NCI-H446 treated with DMSO at 0.1 percent for 48 hours (cell line): ENCODE data around the gene ELFN1.

ENCODE experiments used
- DNase-seq: peaks from one replicate; lab custom pipeline; 2025; lab: John Stamatoyannopoulos, UW

The ELFN1 gene

GRCh38 chr7:1642291-1642731, 27.8 kb upstream of the ELFN1 start:
- no peak for DNase-seq

GRCh38 chr7:1643270-1644092, 26.6 kb upstream of the ELFN1 start:
- no peak for DNase-seq

- no peak for DNase-seq
Measured at GRCh38 chr7:1644341-1645070, 25.6 kb upstream of the ELFN1 start.

DNA sequence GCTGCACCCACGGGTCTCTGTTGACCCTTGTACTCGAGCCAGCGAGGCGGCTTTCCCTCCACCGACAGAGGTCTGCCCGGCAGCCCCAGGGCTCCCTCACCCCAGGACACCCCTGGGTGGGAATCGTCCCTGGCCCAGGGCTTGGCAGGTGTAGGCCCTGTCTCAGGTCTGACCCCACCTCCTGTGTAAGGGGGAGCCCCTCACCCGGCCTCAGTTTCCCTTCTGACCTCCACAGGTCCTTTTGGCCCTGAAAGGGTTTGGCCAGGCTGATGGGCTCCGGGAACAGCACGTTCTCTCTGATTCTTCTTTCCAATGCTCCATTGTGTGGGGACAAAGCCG, 25.0 kb upstream of the ELFN1 start:
- no peak for DNase-seq

GRCh38 chr7:1645476-1645875, 24.6 kb upstream of the ELFN1 start:
- no peak for DNase-seq

GRCh38 chr7:1646391-1646790, 23.7 kb upstream of the ELFN1 start:
- no peak for DNase-seq

GRCh38 chr7:1646957-1647891, 22.9 kb upstream of the ELFN1 start:
- peak; percentile 28 for DNase-seq

DNA sequence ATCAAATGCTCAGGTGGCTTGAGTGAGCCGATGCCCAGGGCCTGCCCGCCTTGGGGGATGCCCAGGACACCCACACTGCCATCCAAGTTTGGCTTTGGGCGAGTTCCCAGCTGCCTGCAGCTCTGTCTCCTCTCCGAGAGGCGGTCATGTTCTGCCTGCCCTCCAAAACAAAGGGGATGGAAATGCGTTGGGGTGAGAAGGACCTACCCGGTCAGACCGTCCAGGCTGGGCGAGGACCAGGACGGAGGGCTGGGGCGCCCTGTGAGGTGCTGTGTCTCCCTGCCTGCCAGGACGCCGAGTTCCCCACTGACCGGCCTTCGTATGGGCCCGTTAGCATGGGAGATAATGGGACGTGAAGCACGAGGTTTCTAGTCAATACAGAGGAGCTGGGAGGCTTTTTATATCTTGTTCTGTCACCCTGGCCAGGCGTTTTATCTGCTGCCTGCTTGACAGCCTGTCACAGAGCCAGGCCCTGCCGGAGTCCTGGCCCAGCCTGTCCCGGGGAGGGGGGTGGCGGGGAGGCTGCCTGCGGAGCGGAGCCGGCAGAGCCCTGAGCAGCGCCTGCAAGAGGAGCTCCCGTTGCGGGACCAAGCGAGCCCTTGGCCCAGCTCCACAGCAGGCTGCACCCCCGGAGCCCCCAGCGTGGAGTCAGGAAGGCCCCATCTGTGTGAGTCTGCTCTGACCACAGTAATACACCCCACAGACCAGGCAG, 22.0 kb upstream of the ELFN1 start:
- no peak for DNase-seq

DNA sequence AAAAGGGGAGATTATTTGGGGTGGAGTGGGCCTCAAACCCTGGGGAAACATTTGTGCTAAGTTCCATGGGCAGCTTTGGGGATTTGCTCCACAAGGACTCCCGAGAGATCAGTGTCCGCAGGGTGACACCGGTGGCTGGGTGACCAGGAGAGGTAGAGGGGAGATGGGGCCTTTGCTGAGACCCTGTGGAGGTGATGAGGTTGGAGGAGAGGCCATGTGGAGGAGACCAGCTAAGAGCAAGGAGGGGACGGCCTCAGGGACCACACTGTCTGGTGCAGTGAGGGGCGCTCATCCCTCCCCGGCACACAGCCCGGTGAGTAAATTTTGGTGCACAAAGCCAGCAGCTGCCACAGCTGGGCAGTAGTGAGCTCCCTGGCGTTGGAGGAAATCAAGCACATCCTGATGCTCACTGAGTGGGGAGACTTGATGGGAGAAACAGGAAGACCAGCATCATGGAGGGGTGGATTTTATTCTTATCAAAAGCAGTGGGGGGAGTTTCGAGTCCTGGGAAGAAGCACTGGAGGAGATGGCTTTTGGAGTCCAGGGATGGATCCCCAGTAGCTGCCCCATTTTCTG, 20.2 kb upstream of the ELFN1 start:
- DNase-seq: no peak

GRCh38 chr7:1650363-1651030, 19.6 kb upstream of the ELFN1 start:
- DNase-seq: no peak

DNA sequence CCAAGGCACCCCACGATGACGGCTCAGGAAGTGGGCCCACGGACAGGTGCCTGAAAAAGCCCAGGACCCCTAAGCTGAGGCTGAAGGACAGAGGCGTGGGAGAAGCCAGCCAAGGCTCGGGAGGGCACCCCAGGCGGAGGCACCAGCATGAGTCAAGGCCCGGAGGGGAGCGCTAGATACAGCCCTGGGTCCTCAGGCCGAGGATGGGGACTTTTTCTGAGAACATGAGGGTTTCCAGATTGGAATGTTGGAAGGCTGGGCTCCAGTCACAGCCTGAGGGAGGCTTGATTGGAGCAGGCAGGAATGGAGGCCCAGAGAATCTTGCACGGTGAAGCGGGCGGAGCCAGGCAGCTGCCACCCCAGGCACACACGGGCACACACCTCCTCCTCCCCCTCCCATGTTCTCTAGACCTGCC, 19.0 kb upstream of the ELFN1 start:
- DNase-seq: no peak

GRCh38 chr7:1651891-1652290, 18.2 kb upstream of the ELFN1 start:
- no peak for DNase-seq

DNA sequence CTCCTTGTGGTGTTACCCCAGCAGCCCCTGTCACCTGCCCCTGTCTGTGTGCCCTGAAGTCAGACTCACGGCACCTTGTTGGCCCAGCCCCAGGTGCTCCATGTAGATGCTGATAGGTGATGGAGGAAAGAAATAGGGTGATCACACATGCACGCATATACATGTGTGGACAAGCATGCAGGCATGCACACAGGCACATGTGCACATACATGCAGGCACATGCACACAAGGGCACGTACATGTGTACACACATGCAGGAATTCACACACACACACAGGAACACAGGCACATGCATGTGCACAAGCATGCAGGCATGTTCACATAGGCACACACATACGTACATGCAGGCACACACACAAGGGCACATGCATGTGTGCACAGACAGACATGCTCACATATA, 16.6 kb upstream of the ELFN1 start:
- DNase-seq: no peak

DNA sequence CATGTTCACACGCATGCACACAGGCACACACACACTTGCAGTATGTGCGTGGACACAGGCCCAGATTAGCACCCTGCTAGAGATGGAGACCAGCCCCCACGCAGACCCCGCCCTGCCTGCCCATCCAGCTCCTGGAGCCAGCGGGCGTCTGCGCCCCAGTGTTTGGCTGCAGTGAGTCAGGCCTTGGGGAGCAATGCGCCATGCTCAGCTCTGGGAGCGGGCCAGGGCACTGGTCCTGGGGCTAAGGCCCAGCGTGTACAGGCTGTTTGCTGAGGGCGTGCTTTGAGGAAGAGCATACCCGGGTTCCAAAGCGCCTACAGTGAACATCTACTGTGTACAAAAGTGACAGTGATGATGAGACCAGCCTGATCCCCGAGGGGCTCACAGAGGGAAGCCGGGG, 16.0 kb upstream of the ELFN1 start:
- no peak for DNase-seq

GRCh38 chr7:1654738-1655475, 15.2 kb upstream of the ELFN1 start:
- DNase-seq: no peak

- no peak for DNase-seq
Measured at GRCh38 chr7:1659696-1660095, 10.4 kb upstream of the ELFN1 start.

GRCh38 chr7:1661461-1661860, 8.6 kb upstream of the ELFN1 start:
- DNase-seq: no peak

DNA sequence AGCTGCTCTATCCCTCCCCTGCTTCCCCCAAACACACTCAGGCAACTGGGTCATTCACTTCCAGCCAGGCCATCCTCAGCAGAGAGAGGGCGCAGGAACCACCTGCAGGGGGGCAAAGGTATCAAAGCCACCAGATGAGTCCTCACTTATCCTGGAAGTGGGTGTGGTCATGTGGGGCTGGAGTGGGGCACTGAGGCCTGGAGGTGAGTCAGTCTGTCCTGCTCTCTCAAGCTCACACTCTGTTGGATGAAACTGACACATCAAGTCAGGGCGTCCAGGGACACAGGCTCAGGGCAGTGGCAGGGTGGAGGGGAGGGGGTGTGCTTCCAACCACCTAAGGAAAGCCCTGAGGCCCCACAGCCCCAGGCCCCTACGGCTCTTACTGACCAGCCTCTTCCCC, 8.0 kb upstream of the ELFN1 start:
- DNase-seq: no peak

- no peak for DNase-seq
Measured at GRCh38 chr7:1662767-1663166, 7.3 kb upstream of the ELFN1 start.

- DNase-seq: no peak
Measured at GRCh38 chr7:1663223-1663622, 6.9 kb upstream of the ELFN1 start.
